Measurements from ENCODE around the gene RPRD1B. TPM values are rescaled to one million over a fixed set of nuclear protein-coding genes. Genes with fewer than 3 reads are reported as not detected.
"Not testable (repeated sequence)": the region's sequence is repeated elsewhere in the genome, so short reads cannot be mapped to it uniquely, and the experiment has no call there.

The RPRD1B gene
- total and polyA plus RNA-seq, 7 donors = 10.2 to 31.9 (median 27.2) TPM

GRCh38 chr20:38094373-38094891, 60.9 kb downstream of the RPRD1B start:
- Histone ChIP-seq H3K27me3 (no peaks in the 10 kb centered on the region), H3K4me1 (peaks cover 0 to 50% (median 40%) of the 10 kb centered on the region in 4 donors), H3K4me3 (no peak overlapping the region), H3K9me3 (no peaks in the 10 kb centered on the region), H3K27ac (peak overlapping the region in 2 of 4 donors; percentile 24 to 46), H3K36me3 (peaks cover 0 to 21% (median 10%) of the 10 kb centered on the region in 4 donors)
- TF ChIP-seq EP300 (IDR thresholded peaks at IDR 0.05) (peak in 1 of 4 donors; percentile 47), POLR2A (IDR thresholded peaks at IDR 0.05) (no peak), POLR2AphosphoS5 (IDR thresholded peaks at IDR 0.05) (peak in 2 of 4 donors; percentile 24 to 61)
- TF ChIP-seq, protein P1, sequence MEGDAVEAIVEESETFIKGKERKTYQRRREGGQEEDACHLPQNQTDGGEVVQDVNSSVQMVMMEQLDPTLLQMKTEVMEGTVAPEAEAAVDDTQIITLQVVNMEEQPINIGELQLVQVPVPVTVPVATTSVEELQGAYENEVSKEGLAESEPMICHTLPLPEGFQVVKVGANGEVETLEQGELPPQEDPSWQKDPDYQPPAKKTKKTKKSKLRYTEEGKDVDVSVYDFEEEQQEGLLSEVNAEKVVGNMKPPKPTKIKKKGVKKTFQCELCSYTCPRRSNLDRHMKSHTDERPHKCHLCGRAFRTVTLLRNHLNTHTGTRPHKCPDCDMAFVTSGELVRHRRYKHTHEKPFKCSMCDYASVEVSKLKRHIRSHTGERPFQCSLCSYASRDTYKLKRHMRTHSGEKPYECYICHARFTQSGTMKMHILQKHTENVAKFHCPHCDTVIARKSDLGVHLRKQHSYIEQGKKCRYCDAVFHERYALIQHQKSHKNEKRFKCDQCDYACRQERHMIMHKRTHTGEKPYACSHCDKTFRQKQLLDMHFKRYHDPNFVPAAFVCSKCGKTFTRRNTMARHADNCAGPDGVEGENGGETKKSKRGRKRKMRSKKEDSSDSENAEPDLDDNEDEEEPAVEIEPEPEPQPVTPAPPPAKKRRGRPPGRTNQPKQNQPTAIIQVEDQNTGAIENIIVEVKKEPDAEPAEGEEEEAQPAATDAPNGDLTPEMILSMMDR (IDR thresholded peaks at IDR 0.05) = no peak
- DNase-seq = peak; percentile 83
- intact Hi-C loops (cut with DNase I) = no loop called here
- WGBS, 2 donors = 44 to 76% methylated on average over 1 of the region's 1 CpG

- DNase-seq = no peak
These were observed 61.6 kb downstream of the RPRD1B start for GRCh38 chr20:38095017-38095686.

GRCh38 chr20:38098952-38099351, 65.4 kb downstream of the RPRD1B start:
- Histone ChIP-seq H3K4me1 (peaks cover 0 to 17% (median 15%) of the 10 kb centered on the region in 4 donors), H3K4me3 (no peak overlapping the region), H3K36me3 (no peaks in the 10 kb centered on the region), H3K9me3 (no peaks in the 10 kb centered on the region), H3K27ac (no peak overlapping the region), H3K27me3 (no peaks in the 10 kb centered on the region)
- intact Hi-C loops (cut with DNase I) = no loop called here
- TF ChIP-seq, protein P1 (IDR thresholded peaks at IDR 0.05) = no peak
- TF ChIP-seq EP300 (IDR thresholded peaks at IDR 0.05) (no peak), POLR2AphosphoS5 (IDR thresholded peaks at IDR 0.05) (no peak), POLR2A (IDR thresholded peaks at IDR 0.05) (no peak)
- DNase-seq = no peak
- 84 to 97% methylated on average over 1 of the region's 1 CpG for WGBS, 2 donors

More at GRCh38 chr20:38095017-38095686, 61.6 kb downstream of the RPRD1B start:
- intact Hi-C loops (cut with DNase I) = no loop called here
- no peak for TF ChIP-seq EP300 (IDR thresholded peaks at IDR 0.05)
- TF ChIP-seq, protein P1 (IDR thresholded peaks at IDR 0.05) = no peak
- no peak for TF ChIP-seq POLR2A (IDR thresholded peaks at IDR 0.05)
- no peak for TF ChIP-seq POLR2AphosphoS5 (IDR thresholded peaks at IDR 0.05)
- Histone ChIP-seq H3K4me3 (no peak overlapping the region), H3K27ac (peak overlapping the region in 1 of 4 donors; percentile 46), H3K9me3 (no peaks in the 10 kb centered on the region), H3K4me1 (peaks cover 0 to 44% (median 40%) of the 10 kb centered on the region in 4 donors), H3K36me3 (peaks cover 0 to 14% (median 5%) of the 10 kb centered on the region in 4 donors), H3K27me3 (no peaks in the 10 kb centered on the region)
- 79 to 82% methylated on average over 7 of the region's 7 CpGs for WGBS, 2 donors

DNA sequence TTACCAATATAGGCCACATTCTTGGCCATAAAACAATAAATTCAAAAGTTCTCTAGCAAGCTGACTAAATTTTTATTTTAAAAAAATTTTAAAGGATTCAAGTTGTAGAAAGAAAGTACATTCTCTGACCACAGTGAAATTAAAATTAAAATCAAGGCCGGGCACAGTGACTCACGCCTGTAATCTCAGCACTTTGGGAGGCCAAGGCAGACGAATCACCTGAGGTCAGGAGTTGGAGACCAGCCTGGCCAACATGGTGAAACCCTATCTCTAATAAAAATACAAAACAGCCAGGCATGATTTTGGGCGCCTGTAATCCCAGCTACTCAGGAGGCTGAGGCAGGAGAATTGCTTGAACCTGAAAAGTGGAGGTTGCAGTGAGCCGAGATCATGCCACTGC, 68.7 kb downstream of the RPRD1B start:
- H3K4me3 ChIP-seq; H3K9me3 ChIP-seq; intact Hi-C loops (cut with DNase I); DNase-seq; H3K27me3 ChIP-seq; H3K36me3 ChIP-seq; H3K27ac ChIP-seq; H3K4me1 ChIP-seq: not testable (repeated sequence)
- WGBS, 2 donors = 92 to 93% methylated on average over 5 of the region's 5 CpGs

- Histone ChIP-seq H3K9me3 (no peaks in the 10 kb centered on the region), H3K27ac (no peak overlapping the region), H3K27me3 (no peaks in the 10 kb centered on the region), H3K36me3 (no peaks in the 10 kb centered on the region), H3K4me1 (peaks cover 0 to 23% (median 16%) of the 10 kb centered on the region in 4 donors), H3K4me3 (no peak overlapping the region)
- 29 to 56% methylated on average over 1 of the region's 1 CpG for whole genome bisulfite sequencing, 2 donors
- TF ChIP-seq EP300 (IDR thresholded peaks at IDR 0.05) (no peak), POLR2A (IDR thresholded peaks at IDR 0.05) (no peak), POLR2AphosphoS5 (IDR thresholded peaks at IDR 0.05) (no peak)
- TF ChIP-seq, protein P1 (IDR thresholded peaks at IDR 0.05) = no peak
- DNase-seq = no peak
- intact Hi-C loops (cut with DNase I) = no loop called here
These were observed 70.7 kb downstream of the RPRD1B start for GRCh38 chr20:38104285-38104684.

Data from sigmoid colon (tissue), 7 donors.